AG10803 (cell line): ENCODE results near the gene TRIM41.

Source experiments
- DNase-seq: peaks from one replicate; pipeline ENCODE4 v3.0.0; 2010; ENCODE audit warnings: low read depth
- H3K4me3 ChIP-seq: 2 replicates; pipeline ENCODE4 v1.5.1; 2011; ENCODE audit warnings: mild to moderate bottlenecking, low read length, control low read depth
- CTCF ChIP-seq: conservative IDR thresholded peaks from 2 replicates; pipeline ENCODE4 v1.5.1; 2011; ENCODE audit warnings: mild to moderate bottlenecking, low read length, control low read depth, inconsistent platforms

TRIM41 gene

GRCh38 chr5:181217111-181217802 is 5.8 kb upstream of the TRIM41 start:
- peak overlapping the region; percentile 51 for H3K4me3 ChIP-seq
- peak; percentile 24 for TF ChIP-seq CTCF
- peak; percentile 48 for DNase-seq

- TF ChIP-seq CTCF, result no peak
- no peak for DNase-seq
- H3K4me3 ChIP-seq, result peak overlapping the region; percentile 51
Measured at GRCh38 chr5:181217803-181218062, 5.3 kb upstream of the TRIM41 start.

- no peak for DNase-seq
- peak overlapping the region; percentile 39 for H3K4me3 ChIP-seq
Measured at GRCh38 chr5:181218795-181219124, 4.3 kb upstream of the TRIM41 start.

GRCh38 chr5:181219262-181220177 is 3.6 kb upstream of the TRIM41 start:
- TF ChIP-seq CTCF, result no peak
- DNase-seq, result no peak
- H3K4me3 ChIP-seq, result no peak overlapping the region

More at GRCh38 chr5:181218795-181219124, 4.3 kb upstream of the TRIM41 start:
- TF ChIP-seq CTCF, result no peak

GRCh38 chr5:181220178-181220515 is 2.9 kb upstream of the TRIM41 start:
- DNase-seq, result no peak
- TF ChIP-seq CTCF, result no peak
- no peak overlapping the region for H3K4me3 ChIP-seq

GRCh38 chr5:181221105-181221791 is 1.8 kb upstream of the TRIM41 start:
- DNase-seq, result no peak
- H3K4me3 ChIP-seq, result peak overlapping the region; percentile 13
- TF ChIP-seq CTCF, result no peak
